Measurements from ENCODE around the gene RPS10. TPM values are rescaled to one million over a fixed set of nuclear protein-coding genes. Genes with fewer than 3 reads are reported as not detected.
"Not testable (repeated sequence)": the region's sequence is repeated elsewhere in the genome, so short reads cannot be mapped to it uniquely, and the experiment has no call there.

Gene RPS10
- total RNA-seq, 1 donor from 2014 or later = 956 TPM

DNA sequence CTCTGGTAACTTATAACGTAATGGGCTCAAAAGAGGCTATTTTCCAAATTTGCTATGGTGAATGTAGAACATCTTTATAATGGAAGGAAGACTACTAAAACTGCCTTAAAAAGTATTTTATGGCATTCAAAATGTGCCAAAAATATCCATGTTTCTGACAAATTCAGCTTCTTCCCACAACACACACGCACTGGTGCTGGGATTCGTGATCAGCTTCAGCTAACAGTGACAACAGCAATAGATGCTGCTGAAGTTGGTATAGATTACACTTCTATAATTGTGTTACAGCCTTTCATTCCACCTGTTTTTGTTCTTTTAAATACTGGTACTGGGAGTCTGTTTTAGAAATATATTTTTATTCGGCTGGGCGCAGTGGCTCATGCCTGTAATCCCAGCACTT is 52.4 kb downstream of the RPS10 start:
- DNase-seq (no peak), ATAC-seq (no peak)
- Histone ChIP-seq H3K27me3 (ENCODE audit: low read depth) (no peaks in the 10 kb centered on the region), H3K27ac (peak overlapping the region; percentile 32), H3K9me3 (no peaks in the 10 kb centered on the region), H3K4me3 (no peak overlapping the region), H3K36me3 (no peaks in the 10 kb centered on the region), H3K4me1 (peaks cover 20% of the 10 kb centered on the region)
- TF ChIP-seq, protein P1, sequence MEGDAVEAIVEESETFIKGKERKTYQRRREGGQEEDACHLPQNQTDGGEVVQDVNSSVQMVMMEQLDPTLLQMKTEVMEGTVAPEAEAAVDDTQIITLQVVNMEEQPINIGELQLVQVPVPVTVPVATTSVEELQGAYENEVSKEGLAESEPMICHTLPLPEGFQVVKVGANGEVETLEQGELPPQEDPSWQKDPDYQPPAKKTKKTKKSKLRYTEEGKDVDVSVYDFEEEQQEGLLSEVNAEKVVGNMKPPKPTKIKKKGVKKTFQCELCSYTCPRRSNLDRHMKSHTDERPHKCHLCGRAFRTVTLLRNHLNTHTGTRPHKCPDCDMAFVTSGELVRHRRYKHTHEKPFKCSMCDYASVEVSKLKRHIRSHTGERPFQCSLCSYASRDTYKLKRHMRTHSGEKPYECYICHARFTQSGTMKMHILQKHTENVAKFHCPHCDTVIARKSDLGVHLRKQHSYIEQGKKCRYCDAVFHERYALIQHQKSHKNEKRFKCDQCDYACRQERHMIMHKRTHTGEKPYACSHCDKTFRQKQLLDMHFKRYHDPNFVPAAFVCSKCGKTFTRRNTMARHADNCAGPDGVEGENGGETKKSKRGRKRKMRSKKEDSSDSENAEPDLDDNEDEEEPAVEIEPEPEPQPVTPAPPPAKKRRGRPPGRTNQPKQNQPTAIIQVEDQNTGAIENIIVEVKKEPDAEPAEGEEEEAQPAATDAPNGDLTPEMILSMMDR (IDR thresholded peaks at IDR 0.05) = no peak
- intact Hi-C loops (cut with DNase I) = no loop called here

DNA sequence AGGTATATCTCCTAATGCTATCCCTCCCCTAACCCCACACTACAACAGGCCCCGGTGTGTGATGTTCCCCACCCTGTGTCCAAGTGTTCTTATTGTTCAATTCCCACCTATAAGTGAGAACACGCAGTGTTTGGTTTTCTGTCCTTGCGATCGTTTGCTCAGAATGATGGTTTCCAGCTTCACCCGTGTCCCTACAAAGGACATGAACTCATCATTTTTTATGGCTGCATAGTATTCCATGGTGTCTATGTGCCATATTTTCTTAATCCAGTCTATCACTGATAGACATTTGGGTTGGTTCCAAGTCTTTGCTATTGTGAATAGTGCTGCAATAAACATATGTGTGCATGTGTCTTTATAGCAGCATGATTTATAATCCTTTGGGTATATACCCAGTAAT is 54.0 kb downstream of the RPS10 start:
- intact Hi-C loops (cut with DNase I); H3K36me3 ChIP-seq; H3K9me3 ChIP-seq; H3K27me3 ChIP-seq (ENCODE audit: low read depth); H3K27ac ChIP-seq; ATAC-seq; DNase-seq; H3K4me3 ChIP-seq: not testable (repeated sequence)
- peaks cover 20% of the 10 kb centered on the region for H3K4me1 ChIP-seq

DNA sequence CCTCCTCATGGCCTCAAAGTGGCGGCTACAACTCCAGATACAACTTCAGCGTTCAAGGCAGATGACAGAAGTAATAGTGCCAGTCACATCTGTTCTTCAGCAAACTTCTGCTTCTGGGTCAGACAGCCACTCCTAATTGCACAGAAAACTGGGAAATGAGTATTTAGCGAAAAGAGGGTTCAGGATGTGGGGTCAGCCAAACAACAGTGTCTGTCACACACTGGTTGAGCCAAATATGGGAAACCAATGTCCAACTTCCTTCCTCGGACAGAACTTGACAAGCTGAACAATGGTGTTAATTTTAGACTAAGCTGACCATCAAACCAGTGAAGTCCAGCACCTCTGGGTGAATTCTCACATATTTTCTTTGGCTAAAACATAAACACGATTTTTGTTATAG is 55.5 kb downstream of the RPS10 start:
- Histone ChIP-seq H3K36me3 (no peaks in the 10 kb centered on the region), H3K9me3 (no peaks in the 10 kb centered on the region), H3K4me1 (peaks cover 25% of the 10 kb centered on the region), H3K27ac (no peak overlapping the region), H3K4me3 (no peak overlapping the region), H3K27me3 (ENCODE audit: low read depth) (no peaks in the 10 kb centered on the region)
- ATAC-seq (peak; percentile 53 to 84), DNase-seq (no peak)
- intact Hi-C loops (cut with DNase I) = no loop called here
- TF ChIP-seq, protein P1 (IDR thresholded peaks at IDR 0.05) = no peak

DNA sequence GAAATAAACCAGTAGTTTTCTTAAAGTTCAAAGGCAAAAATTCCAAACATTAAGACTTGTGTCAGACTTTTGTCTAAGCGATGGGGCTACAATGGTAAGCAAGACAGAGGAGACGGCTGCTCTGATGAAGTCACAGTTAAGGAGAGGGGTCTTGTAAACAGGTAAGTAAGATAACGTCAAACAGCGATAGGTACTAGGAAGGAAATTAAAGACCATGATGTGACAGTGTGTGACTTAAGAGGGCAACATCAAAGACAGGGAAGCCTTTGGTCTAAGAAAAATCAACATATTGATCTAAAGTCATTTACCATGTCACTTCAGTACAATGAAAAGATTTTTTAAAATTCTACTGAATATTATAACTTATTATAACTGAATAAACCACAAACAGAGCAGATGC is 56.5 kb downstream of the RPS10 start:
- ATAC-seq (no peak), DNase-seq (no peak)
- TF ChIP-seq, protein P1 (IDR thresholded peaks at IDR 0.05) = no peak
- Histone ChIP-seq H3K27me3 (ENCODE audit: low read depth) (no peaks in the 10 kb centered on the region), H3K9me3 (no peaks in the 10 kb centered on the region), H3K4me1 (peaks cover 25% of the 10 kb centered on the region), H3K27ac (no peak overlapping the region), H3K36me3 (no peaks in the 10 kb centered on the region), H3K4me3 (no peak overlapping the region)
- intact Hi-C loops (cut with DNase I) = no loop called here

Other genes with a start within 250 kb of the RPS10 start
- 63.5 TPM for gene HMGA1, start 189.2 kb downstream of the RPS10 start, total RNA-seq
- 29.8 TPM for gene SMIM29, start 177.1 kb downstream of the RPS10 start, total RNA-seq
- 29.1 TPM for gene NUDT3, start 33.4 kb downstream of the RPS10 start, total RNA-seq
- gene PACSIN1, start 40.0 kb upstream of the RPS10 start, total RNA-seq = not detected
- gene SPDEF, start 130.3 kb upstream of the RPS10 start, total RNA-seq = 3.5 TPM